GM18507 (cell line): ENCODE results near the gene CIAPIN1.
A peak's percentile ranks its signal among the peaks of the same experiment; 100 is the strongest.
"Not testable (repeated sequence)": the region's sequence is repeated elsewhere in the genome, so short reads cannot be mapped to it uniquely, and the experiment has no call there.

Source experiments
- DNase-seq: peaks from one replicate; pipeline ENCODE4 v3.0.0; 2011; ENCODE audit warnings: low read depth; ENCODE audit not compliant: insufficient read length; ENCODE audit errors: extremely low spot score
- FAIRE-seq: peaks from 2 replicates; lab custom pipeline; 2011; peaks lifted over from hg19 to GRCh38; lab: Jason Lieb, UNC

The CIAPIN1 gene

GRCh38 chr16:57411362-57411976, 35.7 kb downstream of the CIAPIN1 start:
- FAIRE-seq, result peak; percentile 29

GRCh38 chr16:57409870-57410587, 37.2 kb downstream of the CIAPIN1 start:
- DNase-seq (no peak), FAIRE-seq (no peak)

More at GRCh38 chr16:57411362-57411976, 35.7 kb downstream of the CIAPIN1 start:
- DNase-seq, result no peak

GRCh38 chr16:57409065-57409464, 38.1 kb downstream of the CIAPIN1 start:
- no peak for DNase-seq
- no peak for FAIRE-seq

- no peak for DNase-seq
- no peak for FAIRE-seq
These were observed 39.4 kb downstream of the CIAPIN1 start for GRCh38 chr16:57407521-57408353.

GRCh38 chr16:57406881-57407280, 40.3 kb downstream of the CIAPIN1 start:
- FAIRE-seq (no peak), DNase-seq (no peak)

- no peak for FAIRE-seq
These were observed 42.1 kb downstream of the CIAPIN1 start for GRCh38 chr16:57405097-57405496.

GRCh38 chr16:57403965-57404817, 43.0 kb downstream of the CIAPIN1 start, which contains the start of gene CCL17:
TSS of gene CCL17 (plus strand) at chr16:57404767. CDS start at chr16:57413933, 9,166 bp downstream.
- FAIRE-seq (no peak), DNase-seq (no peak)

More at GRCh38 chr16:57405097-57405496, 42.1 kb downstream of the CIAPIN1 start:
- DNase-seq, result no peak

GRCh38 chr16:57401943-57402640, 45.1 kb downstream of the CIAPIN1 start:
- DNase-seq (no peak), FAIRE-seq (no peak)

GRCh38 chr16:57397493-57397892, 49.7 kb downstream of the CIAPIN1 start:
- not testable (repeated sequence) for FAIRE-seq, DNase-seq

GRCh38 chr16:57396786-57397185, 50.4 kb downstream of the CIAPIN1 start:
- FAIRE-seq, result no peak
- no peak for DNase-seq

- FAIRE-seq, result no peak
These were observed 52.2 kb downstream of the CIAPIN1 start for GRCh38 chr16:57395026-57395425.

GRCh38 chr16:57394444-57394843, 52.7 kb downstream of the CIAPIN1 start:
- FAIRE-seq, result no peak
- no peak for DNase-seq

More at GRCh38 chr16:57395026-57395425, 52.2 kb downstream of the CIAPIN1 start:
- DNase-seq, result no peak

GRCh38 chr16:57392694-57393093, 54.5 kb downstream of the CIAPIN1 start:
- FAIRE-seq (no peak), DNase-seq (no peak)

- FAIRE-seq, result no peak
These were observed 55.5 kb downstream of the CIAPIN1 start for GRCh38 chr16:57391708-57392107.

GRCh38 chr16:57391300-57391699, 55.9 kb downstream of the CIAPIN1 start:
- FAIRE-seq (no peak), DNase-seq (no peak)

More at GRCh38 chr16:57391708-57392107, 55.5 kb downstream of the CIAPIN1 start:
- DNase-seq, result no peak

- no peak for DNase-seq
- no peak for FAIRE-seq
These were observed 56.4 kb downstream of the CIAPIN1 start for GRCh38 chr16:57390636-57391295.

GRCh38 chr16:57389087-57389468, 58.1 kb downstream of the CIAPIN1 start:
- FAIRE-seq (no peak), DNase-seq (no peak)
